Measurements from ENCODE around the gene R3HDM2.
"Not testable (repeated sequence)": the region's sequence is repeated elsewhere in the genome, so short reads cannot be mapped to it uniquely, and the experiment has no call there.

R3HDM2 gene

GRCh38 chr12:57372233-57372632 is 58.6 kb downstream of the R3HDM2 start:
- no peak overlapping the region for H3K4me3 ChIP-seq (ENCODE audit: low read depth, low read length)
- TF ChIP-seq CTCF (IDR thresholded peaks at IDR 0.05; ENCODE audit: borderline replicate concordance, insufficient read depth, low read depth, low read length) = no peak

GRCh38 chr12:57370696-57371095 is 60.1 kb downstream of the R3HDM2 start:
- no peak for TF ChIP-seq CTCF (IDR thresholded peaks at IDR 0.05; ENCODE audit: borderline replicate concordance, insufficient read depth, low read depth, low read length)
- no peak overlapping the region for H3K4me3 ChIP-seq (ENCODE audit: low read depth, low read length)

- TF ChIP-seq CTCF (IDR thresholded peaks at IDR 0.05; ENCODE audit: borderline replicate concordance, insufficient read depth, low read depth, low read length) = no peak
- no peak overlapping the region for H3K4me3 ChIP-seq (ENCODE audit: low read depth, low read length)
Observed at GRCh38 chr12:57370072-57370471, 60.8 kb downstream of the R3HDM2 start.

- TF ChIP-seq CTCF (IDR thresholded peaks at IDR 0.05; ENCODE audit: borderline replicate concordance, insufficient read depth, low read depth, low read length) = no peak
- no peak overlapping the region for H3K4me3 ChIP-seq (ENCODE audit: low read depth, low read length)
Observed at GRCh38 chr12:57369202-57369601, 61.6 kb downstream of the R3HDM2 start.

GRCh38 chr12:57368349-57369095 is 62.3 kb downstream of the R3HDM2 start:
- no peak overlapping the region for H3K4me3 ChIP-seq (ENCODE audit: low read depth, low read length)
- no peak for TF ChIP-seq CTCF (IDR thresholded peaks at IDR 0.05; ENCODE audit: borderline replicate concordance, insufficient read depth, low read depth, low read length)

- no peak overlapping the region for H3K4me3 ChIP-seq (ENCODE audit: low read depth, low read length)
- no peak for TF ChIP-seq CTCF (IDR thresholded peaks at IDR 0.05; ENCODE audit: borderline replicate concordance, insufficient read depth, low read depth, low read length)
Observed at GRCh38 chr12:57367121-57367520, 63.7 kb downstream of the R3HDM2 start.

GRCh38 chr12:57366315-57366714 is 64.5 kb downstream of the R3HDM2 start:
- H3K4me3 ChIP-seq (ENCODE audit: low read depth, low read length) = no peak overlapping the region
- no peak for TF ChIP-seq CTCF (IDR thresholded peaks at IDR 0.05; ENCODE audit: borderline replicate concordance, insufficient read depth, low read depth, low read length)

- not testable (repeated sequence) for H3K4me3 ChIP-seq (ENCODE audit: low read depth, low read length)
Observed at GRCh38 chr12:57364156-57364555, 66.7 kb downstream of the R3HDM2 start.

Measured in GM12875 (cell line).